GM18873 (cell line): ENCODE results near the gene PLPPR2.
"Not testable (repeated sequence)": the region's sequence is repeated elsewhere in the genome, so short reads cannot be mapped to it uniquely, and the experiment has no call there.

Experiments
- ATAC-seq: cut with Tn5 transposase; IDR thresholded peaks from one replicate; pipeline ENCODE4 v1.9.1; 2021; ENCODE audit warnings: mild to moderate bottlenecking, moderate library complexity, moderate number of reproducible peaks; ENCODE audit not compliant: unreplicated experiment, low FRiP score

The PLPPR2 gene

DNA sequence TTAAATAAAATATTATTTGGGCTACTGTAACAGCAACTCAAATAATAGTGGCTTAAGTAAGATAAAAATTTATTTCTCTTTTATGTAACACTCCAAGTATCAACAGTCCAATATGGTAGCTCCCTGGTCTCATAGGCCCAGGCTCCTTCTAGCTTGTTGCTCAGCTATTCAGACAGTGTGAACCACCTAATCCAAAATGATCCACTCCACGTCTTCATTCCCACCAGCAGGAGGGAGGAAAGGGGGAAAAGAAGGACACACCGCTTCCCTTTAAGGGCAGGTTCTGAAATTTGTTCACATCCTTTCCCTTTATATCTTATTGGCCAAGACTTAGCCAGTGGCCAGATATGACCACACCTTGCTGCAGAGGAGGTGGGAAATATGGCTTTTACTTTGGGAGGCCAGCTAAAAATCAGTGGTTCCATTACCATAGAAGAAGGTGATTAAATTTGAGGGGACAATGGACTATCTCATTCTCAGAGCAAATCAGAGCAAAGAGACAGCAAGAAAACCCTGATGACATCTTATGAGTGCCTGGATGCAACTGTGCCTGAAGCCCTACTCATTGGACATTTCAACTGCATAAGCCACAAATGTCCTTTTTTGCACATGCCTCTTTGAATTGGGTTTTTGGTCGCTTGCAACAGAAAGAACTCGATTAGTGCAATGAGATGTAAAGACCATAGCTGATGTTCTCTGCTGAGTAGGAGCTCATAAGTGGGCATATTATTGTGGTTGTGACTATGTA, 35.9 kb downstream of the PLPPR2 start:
- ATAC-seq = no peak

DNA sequence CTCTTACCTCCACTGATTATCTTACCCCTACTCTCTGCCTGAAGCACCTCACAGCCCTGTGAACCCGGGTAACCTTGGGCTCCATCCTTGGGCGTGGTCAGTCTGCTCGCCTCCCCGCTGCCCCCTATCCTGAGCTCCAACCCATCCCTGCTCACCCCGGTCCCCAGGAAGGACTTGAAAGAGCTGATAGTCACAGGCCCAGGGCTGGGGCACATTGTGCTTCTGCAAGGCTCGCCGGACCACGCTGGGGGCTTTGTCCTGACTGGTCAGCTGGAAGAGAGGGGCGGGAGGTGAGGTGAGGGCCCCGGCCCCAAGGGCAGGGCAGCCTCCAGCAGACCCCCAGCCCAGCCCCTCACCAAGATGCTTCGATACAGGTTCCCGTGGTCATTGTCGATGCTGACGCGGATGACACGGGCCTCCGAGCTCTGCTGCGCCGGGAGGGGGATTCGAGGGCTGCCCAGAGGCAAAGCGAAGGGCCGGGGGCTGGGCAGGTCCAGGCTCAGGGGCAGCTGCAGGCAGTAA, 41.9 kb downstream of the PLPPR2 start:
- no peak for ATAC-seq

DNA sequence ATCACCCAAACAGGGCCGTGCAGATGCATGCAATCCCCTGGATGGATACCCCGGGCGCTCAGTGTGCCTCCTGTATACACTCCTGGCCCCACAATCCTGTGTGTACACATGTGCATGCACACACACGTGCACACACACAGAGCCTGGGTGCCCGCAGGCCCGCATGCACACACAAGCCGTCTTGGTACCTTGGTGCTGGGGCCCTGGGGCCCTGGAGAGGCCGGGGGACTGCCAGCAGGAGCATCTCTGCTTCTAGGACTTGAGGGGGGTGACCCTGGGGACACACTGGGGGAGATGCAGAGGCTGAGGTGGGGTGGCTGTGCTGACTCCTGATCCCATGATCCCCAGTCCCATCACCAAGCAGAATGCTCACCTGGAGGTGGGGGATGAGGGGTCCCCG, 44.4 kb downstream of the PLPPR2 start:
- ATAC-seq = no peak

DNA sequence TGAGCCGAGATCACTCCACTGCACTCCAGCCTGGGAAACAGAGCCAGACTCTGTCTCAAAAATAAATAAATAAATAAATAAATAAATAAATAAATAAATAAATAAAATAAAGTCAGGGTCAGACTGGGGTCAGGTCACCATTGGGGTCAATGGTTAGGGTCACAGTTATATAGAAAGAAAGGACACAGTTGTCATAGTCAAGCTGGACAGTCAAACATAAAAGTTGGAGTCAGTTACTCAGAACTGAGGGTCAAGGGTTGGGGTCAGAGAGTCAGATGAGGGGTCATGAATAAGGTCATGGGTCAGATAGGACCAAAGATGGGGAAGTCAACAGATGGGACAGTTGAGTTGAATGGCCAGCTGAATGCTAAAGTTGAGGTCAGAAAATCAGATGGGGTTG, 45.6 kb downstream of the PLPPR2 start:
- no peak for ATAC-seq

DNA sequence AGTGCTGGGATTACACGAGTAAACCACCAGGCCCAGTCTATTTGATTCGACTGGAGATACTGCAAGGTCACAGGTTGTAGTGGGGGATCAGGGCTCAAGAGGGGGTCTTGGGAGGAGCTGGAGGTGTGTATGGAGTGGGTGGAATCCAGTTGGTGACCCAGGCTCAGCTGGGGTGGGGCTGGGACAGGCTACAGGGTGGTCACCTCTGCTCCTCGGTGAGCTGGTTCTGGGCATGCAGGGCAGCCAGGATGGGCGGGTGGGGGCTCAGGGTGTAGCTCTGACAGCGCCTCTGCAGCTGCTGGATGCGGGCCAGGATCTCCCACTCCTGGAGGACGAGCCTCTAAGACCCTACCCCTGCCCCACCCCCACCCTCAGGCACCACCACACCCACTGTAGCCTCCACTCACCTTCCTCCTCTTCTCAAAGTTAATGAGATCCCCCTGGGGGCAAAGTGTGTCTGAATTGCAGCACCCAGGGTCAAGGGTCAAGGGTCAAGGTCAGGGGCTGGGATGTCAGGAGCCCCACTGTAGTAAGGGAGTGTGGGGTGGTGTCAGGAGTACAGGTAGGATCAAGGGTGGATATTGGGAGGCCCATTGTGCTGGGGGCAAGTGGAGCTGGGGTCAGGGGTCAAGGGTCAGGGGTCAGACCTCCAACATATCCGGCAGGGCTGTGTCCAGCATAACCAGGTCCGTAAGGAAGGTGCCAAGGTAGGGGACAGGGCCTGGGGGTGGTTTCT, 46.7 kb downstream of the PLPPR2 start:
- no peak for ATAC-seq

DNA sequence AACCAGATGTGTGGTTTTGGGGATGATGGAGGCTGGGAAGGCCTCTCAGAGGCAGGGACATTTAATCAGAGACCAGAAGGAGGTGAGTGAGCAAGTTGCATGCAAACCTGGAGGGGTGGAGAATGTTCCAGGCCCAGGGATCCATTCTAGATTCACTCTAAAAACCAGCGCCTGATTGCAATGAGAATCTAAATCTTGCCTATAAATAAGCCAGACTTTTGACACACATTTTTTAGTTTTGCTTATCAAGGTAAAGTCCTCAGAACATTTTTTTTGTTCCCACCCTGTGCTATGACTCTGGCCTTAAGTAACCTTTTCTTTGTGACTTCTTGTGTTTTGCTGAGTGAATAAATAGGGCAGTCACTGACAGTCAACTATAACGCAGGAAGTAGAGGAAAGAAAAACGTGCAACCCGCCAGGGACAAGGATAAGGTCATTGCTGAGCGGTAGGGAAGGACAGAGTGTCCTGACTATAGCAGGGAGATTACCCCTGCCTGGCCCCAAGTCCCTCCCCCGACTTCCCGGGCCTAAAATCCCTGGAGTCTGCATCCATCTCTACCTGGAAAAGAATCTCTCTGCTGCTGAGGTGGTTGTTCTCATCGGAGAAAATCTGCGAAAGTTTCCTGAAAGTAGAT, 49.5 kb downstream of the PLPPR2 start:
- ATAC-seq = no peak

DNA sequence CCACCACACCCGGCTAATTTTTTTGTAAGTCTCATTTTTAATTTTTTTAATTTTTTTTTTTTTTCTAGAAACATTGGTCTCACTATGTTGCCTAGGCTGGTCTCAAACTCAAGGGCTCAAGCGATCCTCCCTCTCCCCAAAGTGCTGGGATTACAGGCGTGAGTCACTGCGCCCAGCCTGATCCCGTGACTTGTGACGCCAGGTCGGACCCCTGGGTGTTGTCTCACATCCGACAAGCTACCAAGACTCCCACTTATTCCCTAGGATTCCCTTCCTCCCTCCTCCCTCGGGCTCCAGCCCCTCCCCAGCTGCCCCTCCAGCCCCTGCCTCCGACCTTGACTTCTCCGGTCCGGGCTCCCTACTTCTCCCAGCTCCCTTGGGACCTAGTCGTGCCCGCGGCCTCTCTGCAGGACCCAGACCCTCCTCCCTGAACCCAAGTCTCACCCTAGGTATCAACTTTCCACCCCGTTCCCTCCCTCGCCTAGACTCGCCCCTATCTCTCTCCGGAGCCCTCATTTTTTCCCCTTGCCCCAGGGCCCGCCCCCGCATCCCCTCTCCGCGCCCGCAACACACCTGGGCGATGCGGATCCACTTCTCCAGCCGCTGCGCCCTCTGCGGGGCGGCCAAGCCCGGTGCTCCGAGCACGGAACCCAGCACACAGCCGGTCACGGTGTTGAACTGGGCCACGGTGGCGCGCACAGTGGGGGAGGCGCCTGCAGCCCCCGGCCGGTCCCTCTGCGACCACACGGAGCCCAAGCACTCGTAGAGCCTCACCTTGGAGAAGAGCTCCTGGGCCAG, 50.8 kb downstream of the PLPPR2 start:
- ATAC-seq = no peak

DNA sequence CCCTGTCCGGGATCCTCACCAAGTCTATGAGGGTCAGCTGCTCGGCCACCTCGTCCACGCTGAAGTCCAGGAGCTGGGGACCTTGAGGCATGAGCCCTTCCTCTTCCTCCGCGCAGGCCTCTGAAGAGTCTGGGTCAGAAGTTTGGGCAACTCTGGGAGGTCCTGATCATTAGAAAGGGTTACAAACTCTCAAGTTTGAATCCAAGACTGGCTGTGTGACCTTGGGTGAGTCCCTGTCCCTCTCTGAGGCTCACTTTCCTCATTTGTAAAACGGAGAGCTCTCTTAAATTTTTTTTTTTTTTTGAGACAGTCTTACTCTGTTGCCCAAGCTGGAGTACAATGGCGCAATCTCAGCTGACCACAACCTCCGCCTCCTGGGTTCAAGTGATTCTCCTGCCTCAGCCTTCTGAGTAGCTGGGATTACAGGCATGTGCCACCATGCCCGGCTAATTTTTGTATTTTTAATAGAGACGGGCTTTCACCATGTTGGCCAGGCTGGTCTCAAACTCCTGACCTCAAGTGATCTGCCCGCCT, 51.5 kb downstream of the PLPPR2 start:
- not testable (repeated sequence) for ATAC-seq

DNA sequence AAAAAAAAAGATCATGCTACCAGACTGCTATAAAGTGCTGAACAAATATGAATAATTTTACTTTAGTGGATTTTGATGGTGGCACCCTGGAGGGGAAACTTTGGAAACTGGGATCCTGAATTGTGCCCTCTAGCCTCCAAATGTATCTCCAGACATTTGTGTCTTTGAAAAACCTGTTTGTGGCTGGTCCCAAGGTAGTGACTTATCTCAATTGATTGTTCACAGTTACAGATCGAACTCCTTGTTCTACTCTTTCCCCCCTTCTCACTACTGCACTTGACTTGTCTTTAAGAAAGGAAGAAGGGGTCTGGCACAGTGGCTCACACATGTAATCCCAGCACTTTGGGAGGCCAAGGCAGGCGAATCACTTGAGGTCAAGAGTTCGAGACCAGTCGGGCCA, 53.4 kb downstream of the PLPPR2 start:
- no peak for ATAC-seq

DNA sequence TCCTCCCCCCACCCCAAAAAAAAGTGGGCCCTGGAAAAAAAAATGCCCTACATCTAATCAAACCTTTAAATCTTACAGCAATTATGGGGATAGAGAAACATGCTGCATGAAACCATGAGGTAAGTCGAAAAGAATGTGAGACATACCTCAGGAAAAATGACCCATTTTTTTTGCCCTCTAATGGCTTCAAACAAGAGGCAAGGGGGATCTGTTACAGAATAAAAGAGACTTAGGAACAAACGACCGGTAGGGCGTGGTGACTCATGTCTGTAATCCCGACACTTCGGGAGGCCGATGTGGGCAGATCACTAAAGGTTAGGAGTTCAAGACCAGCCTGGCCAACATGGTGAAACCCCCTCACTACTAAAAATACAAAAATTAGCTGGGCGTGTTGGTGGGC, 55.5 kb downstream of the PLPPR2 start:
- ATAC-seq = no peak

DNA sequence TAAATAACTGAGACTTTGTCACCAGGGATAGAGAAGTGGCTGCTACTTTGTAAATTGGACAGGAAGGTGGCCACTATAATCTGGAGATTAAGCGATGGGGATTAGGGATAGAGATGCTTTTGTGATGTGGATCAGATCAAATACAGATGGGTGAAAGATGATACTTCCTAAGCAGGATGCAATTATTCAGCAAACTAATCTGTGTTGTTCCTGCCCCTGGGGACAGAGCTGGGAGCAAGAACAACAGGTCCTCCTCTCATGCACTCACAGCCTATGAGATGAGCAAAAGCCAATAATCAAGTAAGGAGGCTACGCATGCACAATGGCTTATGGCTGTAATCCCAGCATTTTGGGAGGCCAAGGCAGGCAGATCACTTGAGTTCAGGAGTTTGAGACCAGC, 59.3 kb downstream of the PLPPR2 start:
- ATAC-seq = no peak
